Right renal pelvis (tissue), 4 donors: ENCODE results near the gene TAGLN3. TPM values are rescaled to one million over a fixed set of nuclear protein-coding genes. Genes with fewer than 3 reads are reported as not detected.

Experiments used
- DNase-seq, 4 donors: peaks; one replicate each; pipeline ENCODE4 v3.0.0-alpha.2; 2013; ENCODE audit warnings: low read depth in 4 of 4, low spot score in 3 of 4, missing footprints in 1 of 4
- polyA plus RNA-seq, 4 donors: library from polyadenylated mRNA; unstranded; fragments of 120-200 nt; gene quantifications; one replicate each; pipeline ENCODE4 v1.2.1, GENCODE V29; 2013; ENCODE audit not compliant: insufficient read length in 4 of 4

TAGLN3 gene
- polyA plus RNA-seq, 4 donors = 1.8 to 2.5 (median 2.0) TPM

- peak; percentile 22 to 48 (median 36) for DNase-seq
Observed at GRCh38 chr3:112043621-112044201, 45.0 kb downstream of the TAGLN3 start.

- no peak for DNase-seq
Observed at GRCh38 chr3:112046599-112046998, 47.9 kb downstream of the TAGLN3 start.

- DNase-seq = no peak
Observed at GRCh38 chr3:112047264-112047663, 48.5 kb downstream of the TAGLN3 start.

- DNase-seq = no peak
Observed at GRCh38 chr3:112048911-112049310, 50.2 kb downstream of the TAGLN3 start.

- no peak for DNase-seq
Observed at GRCh38 chr3:112053229-112053628, 54.5 kb downstream of the TAGLN3 start.

GRCh38 chr3:112056451-112056929, 57.8 kb downstream of the TAGLN3 start:
- DNase-seq = no peak

- no peak for DNase-seq
Observed at GRCh38 chr3:112059497-112059896, 60.8 kb downstream of the TAGLN3 start.

GRCh38 chr3:112061152-112061551, 62.4 kb downstream of the TAGLN3 start:
- no peak for DNase-seq

Other genes with a start within 250 kb of the TAGLN3 start
- gene PHLDB2, start 139.7 kb upstream of the TAGLN3 start, polyA plus RNA-seq = 10 to 100 TPM; 80.1 to 96.5 (median 89.7) TPM
- gene ABHD10, start 19.9 kb upstream of the TAGLN3 start, polyA plus RNA-seq = 10 to 100 TPM; 47.0 to 56.2 (median 53.1) TPM
- under 1 TPM in 2 of 4 donors, not detected in 2; 0.05 to 0.07 TPM for gene TMPRSS7, start 35.8 kb downstream of the TAGLN3 start, polyA plus RNA-seq
- 1 to 10 TPM; 4.9 to 5.8 (median 5.2) TPM for gene C3orf52, start 87.5 kb downstream of the TAGLN3 start, polyA plus RNA-seq
- gene GCSAM, start 134.3 kb downstream of the TAGLN3 start, polyA plus RNA-seq = 1 to 10 TPM; 1.4 to 1.8 (median 1.5) TPM